ENCODE measurements around the gene FBXW9. TPM values are rescaled to one million over a fixed set of nuclear protein-coding genes. Genes with fewer than 3 reads are reported as not detected.
"Not testable (repeated sequence)": the region's sequence is repeated elsewhere in the genome, so short reads cannot be mapped to it uniquely, and the experiment has no call there.

Gene FBXW9
- total RNA-seq, 1 experiment from 2014 or later: 6.2 TPM

GRCh38 chr19:12720296-12720695, 23.9 kb upstream of the FBXW9 start:
- no peak for DNase-seq (ENCODE audit: extremely low read depth, low read depth)

- no peak for DNase-seq (ENCODE audit: extremely low read depth, low read depth)
Measured at GRCh38 chr19:12715929-12716328, 19.5 kb upstream of the FBXW9 start.

GRCh38 chr19:12715102-12715501, 18.7 kb upstream of the FBXW9 start:
- no peak for DNase-seq (ENCODE audit: extremely low read depth, low read depth)

- not testable (repeated sequence) for DNase-seq (ENCODE audit: extremely low read depth, low read depth)
Measured at GRCh38 chr19:12713304-12713703, 16.9 kb upstream of the FBXW9 start.

- not testable (repeated sequence) for DNase-seq (ENCODE audit: extremely low read depth, low read depth)
Measured at GRCh38 chr19:12712077-12712476, 15.6 kb upstream of the FBXW9 start.

- DNase-seq (ENCODE audit: extremely low read depth, low read depth): no peak
Measured at GRCh38 chr19:12711187-12711586, 14.8 kb upstream of the FBXW9 start.

GRCh38 chr19:12708641-12709040, 12.2 kb upstream of the FBXW9 start:
- no peak for DNase-seq (ENCODE audit: extremely low read depth, low read depth)

GRCh38 chr19:12706332-12706718, 9.9 kb upstream of the FBXW9 start:
- no peak for DNase-seq (ENCODE audit: extremely low read depth, low read depth)

- no peak for DNase-seq (ENCODE audit: extremely low read depth, low read depth)
Measured at GRCh38 chr19:12705654-12706331, 9.4 kb upstream of the FBXW9 start.

GRCh38 chr19:12705169-12705568, 8.7 kb upstream of the FBXW9 start:
- DNase-seq (ENCODE audit: extremely low read depth, low read depth): no peak

- no peak for DNase-seq (ENCODE audit: extremely low read depth, low read depth)
Measured at GRCh38 chr19:12703046-12703445, 6.6 kb upstream of the FBXW9 start.

GRCh38 chr19:12701596-12702282, 5.3 kb upstream of the FBXW9 start:
- DNase-seq (ENCODE audit: extremely low read depth, low read depth): no peak

- DNase-seq (ENCODE audit: extremely low read depth, low read depth): no peak
Measured at GRCh38 chr19:12698138-12698537, 1.7 kb upstream of the FBXW9 start.

- DNase-seq (ENCODE audit: extremely low read depth, low read depth): not testable (repeated sequence)
Measured at GRCh38 chr19:12697425-12697824, 994 bp upstream of the FBXW9 start.

- DNase-seq (ENCODE audit: extremely low read depth, low read depth): no peak
Measured at GRCh38 chr19:12695997-12696365, 450 bp downstream of the FBXW9 start.

GRCh38 chr19:12695514-12695913, 917 bp downstream of the FBXW9 start:
- DNase-seq (ENCODE audit: extremely low read depth, low read depth): no peak

- no peak for DNase-seq (ENCODE audit: extremely low read depth, low read depth)
Measured at GRCh38 chr19:12695096-12695495, 1.3 kb downstream of the FBXW9 start.

GRCh38 chr19:12694641-12695040, 1.8 kb downstream of the FBXW9 start:
- DNase-seq (ENCODE audit: extremely low read depth, low read depth): no peak

- no peak for DNase-seq (ENCODE audit: extremely low read depth, low read depth)
Measured at GRCh38 chr19:12692960-12693359, 3.5 kb downstream of the FBXW9 start.

- no peak for DNase-seq (ENCODE audit: extremely low read depth, low read depth)
Measured at GRCh38 chr19:12689581-12690216, 6.7 kb downstream of the FBXW9 start.

GRCh38 chr19:12689012-12689411, 7.4 kb downstream of the FBXW9 start:
- no peak for DNase-seq (ENCODE audit: extremely low read depth, low read depth)

Data from NCI-H460 (cell line).